HG02970 (cell line): ENCODE measurements around the gene RGL2.
"Not testable (repeated sequence)": the region's sequence is repeated elsewhere in the genome, so short reads cannot be mapped to it uniquely, and the experiment has no call there.

ENCODE experiments used
- ATAC-seq: cut with Tn5 transposase; IDR thresholded peaks from one replicate; pipeline ENCODE4 v1.9.1; 2021; ENCODE audit warnings: mild to moderate bottlenecking, moderate library complexity, moderate number of reproducible peaks; ENCODE audit not compliant: unreplicated experiment, low FRiP score

The RGL2 gene

GRCh38 chr6:33275795-33276580 lies 22.8 kb downstream of the RGL2 start:
- not testable (repeated sequence) for ATAC-seq

- ATAC-seq, result no peak
Measured at GRCh38 chr6:33273924-33274902, 24.5 kb downstream of the RGL2 start.

- no peak for ATAC-seq
Measured at GRCh38 chr6:33273129-33273923, 25.4 kb downstream of the RGL2 start.

GRCh38 chr6:33272275-33273128 lies 26.2 kb downstream of the RGL2 start:
- no peak for ATAC-seq

- peak; percentile 87 for ATAC-seq
Measured at GRCh38 chr6:33271468-33272274, 27.1 kb downstream of the RGL2 start, which contains the start of the genes RPS18 and VPS52. Gene RPS18 (plus strand): TSS chr6:33272075. CDS start chr6:33272120, 45 bp downstream. Gene VPS52 (minus strand): TSS chr6:33271876. CDS start chr6:33271675, 201 bp downstream.

- ATAC-seq, result no peak
Measured at GRCh38 chr6:33271117-33271467, 27.6 kb downstream of the RGL2 start.

GRCh38 chr6:33264015-33264414 lies 34.7 kb downstream of the RGL2 start:
- ATAC-seq, result no peak

- not testable (repeated sequence) for ATAC-seq
Measured at GRCh38 chr6:33262490-33262889, 36.3 kb downstream of the RGL2 start.

GRCh38 chr6:33259032-33259431 lies 39.7 kb downstream of the RGL2 start:
- ATAC-seq, result no peak

GRCh38 chr6:33254591-33254990 lies 44.2 kb downstream of the RGL2 start:
- ATAC-seq, result no peak

- ATAC-seq, result no peak
Measured at GRCh38 chr6:33252759-33253158, 46.0 kb downstream of the RGL2 start.

- ATAC-seq, result no peak
Measured at GRCh38 chr6:33251395-33252012, 47.2 kb downstream of the RGL2 start.

- ATAC-seq, result no peak
Measured at GRCh38 chr6:33250731-33251130, 48.0 kb downstream of the RGL2 start.

GRCh38 chr6:33249732-33250630 lies 48.8 kb downstream of the RGL2 start:
- ATAC-seq, result no peak

GRCh38 chr6:33248932-33249731 lies 49.6 kb downstream of the RGL2 start:
- ATAC-seq, result peak; percentile 90

GRCh38 chr6:33248643-33248931 lies 50.2 kb downstream of the RGL2 start:
- ATAC-seq, result peak; percentile 8
